Motor neuron (in vitro differentiated cells): ENCODE results near the gene TTLL11. TPM values are rescaled to one million over a fixed set of nuclear protein-coding genes. Genes with fewer than 3 reads are reported as not detected.

ENCODE experiments used
- ATAC-seq, 8 experiments: fragments of 200-7000 bp; cut with Tn5 transposase; replicated peaks in 6 of 8; 2 replicates each; pipeline ENCODE4 v1.8.0; 2021; ENCODE audit warnings: mild to moderate bottlenecking in 8 of 8, moderate library complexity in 8 of 8
- H3K27ac ChIP-seq, 2 donors: fragments of 250-450 bp; sonication (Bioruptor Pico); 2 replicates each; pipeline ENCODE4 v1.9.0; 2021; ENCODE audit warnings: antibody characterized with exemption in 2 of 2, mild to moderate bottlenecking in 2 of 2, moderate library complexity in 1 of 2
- H3K4me1 ChIP-seq, 2 donors: fragments of 250-450 bp; sonication (Bioruptor Pico); replicated peaks in 1 of 2; 2 replicates each; pipeline ENCODE4 v1.6.1; 2021; ENCODE audit warnings: antibody characterized with exemption in 2 of 2, mild to moderate bottlenecking in 2 of 2, moderate library complexity in 1 of 2
- H3K4me3 ChIP-seq, 5 donors: fragments of 250-450 bp; sonication (Bioruptor Pico); 2 replicates each; pipeline ENCODE4 v1.9.0; 2021; ENCODE audit warnings: antibody characterized with exemption in 5 of 5, mild to moderate bottlenecking in 5 of 5, moderate library complexity in 4 of 5
- WGBS, 10 experiments: fragments of 450-650 bp; shearing (Covaris generic); methylation state at CpG; one replicate each; pipeline ENCODE4 v1.0.0; 2022; 5-methylcytosine and 5-hydroxymethylcytosine counted together
- in situ Hi-C, 9 experiments: fragments of 400-800 bp; cut with MboI; loops; one replicate each; pipeline ENCODE4 v1.15.0; 2021; ENCODE audit warnings: low sequenced_read_pairs in 9 of 9, low pct_unique_long_range_greater_than_20kb in 2 of 9; ENCODE audit not compliant: unreplicated experiment in 9 of 9
- total RNA-seq, 8 experiments: library from RNA; unstranded; fragments of 300-600 nt; gene quantifications; 2 replicates each; pipeline versions ENCODE4 v1.2.3 to v1.2.4, GENCODE V29; 2022

The TTLL11 gene
- total RNA-seq, 8 experiments from 2014 or later = 5.7 to 16.9 (median 11.2) TPM

- Histone ChIP-seq H3K4me3 (no peak overlapping the region), H3K27ac (no peak overlapping the region), H3K4me1 (peaks cover 7 to 10% of the 10 kb centered on the region in 2 donors)
- in situ Hi-C loops = loop anchor here in 6 of 9 experiments (10.0 to 25.0 kb wide), 5 partner anchors 259 to 459 kb away; no protein-coding TSS in a partner anchor
- no peak for ATAC-seq
- WGBS, 10 experiments = 84 to 100% (median 96%) methylated on average over 1 to 4 of the region's 4 CpGs; no CpG with 5 or more reads in 2 of the 10 experiments
These were observed 96.3 kb downstream of the TTLL11 start for GRCh38 chr9:121996783-121997182.

DNA sequence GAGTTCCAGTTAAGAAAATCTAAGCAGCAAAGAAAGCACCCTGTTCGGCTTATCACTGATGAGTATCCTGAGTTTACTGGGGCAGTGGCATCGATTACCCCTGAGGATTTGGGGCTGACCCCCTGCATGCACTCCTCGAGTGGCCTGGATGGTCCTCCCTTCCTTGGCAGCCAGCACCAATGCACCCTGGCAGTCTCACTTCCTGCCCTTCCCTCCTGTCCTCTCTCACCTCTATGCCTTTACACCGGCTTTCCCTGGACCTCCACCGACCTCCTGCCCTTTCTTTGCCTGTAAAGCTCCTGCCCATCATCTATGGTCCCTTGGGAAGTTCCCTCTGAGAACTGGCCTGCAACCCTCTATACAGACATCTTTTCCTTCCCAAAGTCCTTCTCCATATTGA lies 97.1 kb downstream of the TTLL11 start:
- Histone ChIP-seq H3K27ac (no peak overlapping the region), H3K4me3 (no peak overlapping the region), H3K4me1 (peaks cover 10 to 13% of the 10 kb centered on the region in 2 donors)
- no peak for ATAC-seq
- WGBS, 10 experiments = 80 to 92% (median 88%) methylated on average over 1 to 2 of the region's 5 CpGs; no CpG with 5 or more reads in 5 of the 10 experiments
- in situ Hi-C loops = loop anchor here in 6 of 9 experiments (10.0 to 25.0 kb wide), 5 partner anchors 259 to 459 kb away; no protein-coding TSS in a partner anchor

GRCh38 chr9:121992571-121993212 lies 100.4 kb downstream of the TTLL11 start:
- WGBS, 10 experiments = 0 to 42% (median 14%) methylated on average over 2 to 7 of the region's 8 CpGs
- no peak overlapping the region for H3K27ac ChIP-seq
- peak; percentile 83 to 95 (median 90) for ATAC-seq
- no peak overlapping the region for H3K4me3 ChIP-seq
- peaks cover 16 to 17% of the 10 kb centered on the region in 2 donors for H3K4me1 ChIP-seq
- in situ Hi-C loops = loop anchor here in 6 of 9 experiments (10.0 to 25.0 kb wide), 5 partner anchors 255 to 455 kb away; no protein-coding TSS in a partner anchor

DNA sequence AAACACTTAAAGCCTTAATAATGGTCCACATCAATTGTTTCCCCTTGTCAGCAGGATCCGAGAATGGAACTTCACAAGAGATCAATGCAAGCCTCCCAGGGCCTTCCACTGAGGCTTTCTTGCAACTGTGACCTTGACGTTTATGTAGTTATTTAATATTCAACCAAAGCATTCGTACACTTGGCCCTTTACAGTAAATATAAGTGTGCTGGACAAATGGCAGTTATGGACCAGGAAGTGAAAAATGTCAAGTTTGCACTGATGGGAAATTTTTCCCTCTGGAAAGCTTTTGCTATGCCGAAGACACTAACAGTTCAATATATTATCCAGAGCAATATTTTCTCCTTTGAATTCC lies 101.8 kb downstream of the TTLL11 start:
- Histone ChIP-seq H3K4me1 (peaks cover 16 to 17% of the 10 kb centered on the region in 2 donors), H3K4me3 (no peak overlapping the region), H3K27ac (no peak overlapping the region)
- 36 to 100% (median 72%) methylated on average over 1 to 4 of the region's 4 CpGs; no CpG with 5 or more reads in 1 of the 10 experiments for WGBS, 10 experiments
- ATAC-seq = no peak
- in situ Hi-C loops = loop anchor here in 6 of 9 experiments (10.0 to 25.0 kb wide), 5 partner anchors 254 to 454 kb away; no protein-coding TSS in a partner anchor

DNA sequence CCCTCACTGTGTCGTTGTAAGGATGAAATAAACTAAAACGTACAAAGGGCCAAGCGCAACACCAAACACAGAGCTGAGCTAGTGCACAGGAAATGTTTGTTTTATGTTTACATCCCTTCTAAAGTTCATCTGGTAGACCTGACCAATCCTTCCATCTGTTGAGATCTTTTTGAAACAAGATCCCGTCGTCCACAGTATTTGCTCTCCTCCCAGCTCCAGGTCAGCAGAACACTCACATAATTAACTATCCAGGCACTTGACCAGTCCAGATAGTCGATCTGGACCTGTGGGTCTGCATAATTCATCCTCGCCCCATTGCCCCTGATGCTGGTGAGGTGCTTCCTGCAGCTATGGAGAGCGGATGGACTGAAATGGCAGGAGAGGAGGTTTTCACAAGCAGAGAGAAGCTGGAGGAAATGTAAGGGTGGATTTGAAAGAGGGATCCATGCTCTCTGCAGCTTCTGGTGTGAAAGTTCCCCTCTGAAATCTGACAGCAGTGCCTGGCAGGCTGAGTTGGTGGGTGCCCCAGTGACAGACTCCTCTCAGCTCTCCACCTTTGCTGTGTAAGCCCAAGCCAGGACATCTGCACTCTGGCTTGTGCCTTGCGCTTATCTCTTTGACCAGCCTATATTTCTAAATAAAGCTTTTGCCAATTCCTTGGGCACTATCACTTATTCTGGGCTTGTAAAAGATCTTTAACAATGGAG lies 102.4 kb downstream of the TTLL11 start:
- in situ Hi-C loops = loop anchor here in 6 of 9 experiments (10.0 to 25.0 kb wide), 5 partner anchors 253 to 453 kb away; no protein-coding TSS in a partner anchor
- peak in 1 of 8 experiments; percentile 31 for ATAC-seq
- Histone ChIP-seq H3K27ac (no peak overlapping the region), H3K4me3 (no peak overlapping the region), H3K4me1 (peaks cover 16 to 17% of the 10 kb centered on the region in 2 donors)
- 50 to 100% (median 86%) methylated on average over 1 to 8 of the region's 9 CpGs; no CpG with 5 or more reads in 1 of the 10 experiments for WGBS, 10 experiments

- WGBS, 10 experiments = 49 to 100% (median 80%) methylated on average over 1 to 6 of the region's 13 CpGs; no CpG with 5 or more reads in 4 of the 10 experiments
- H3K27ac ChIP-seq = no peak overlapping the region
- peak in 1 of 8 experiments; percentile 27 for ATAC-seq
- peaks cover 16 to 17% of the 10 kb centered on the region in 2 donors for H3K4me1 ChIP-seq
- H3K4me3 ChIP-seq = no peak overlapping the region
- in situ Hi-C loops = loop anchor here in 6 of 9 experiments (10.0 to 25.0 kb wide), 5 partner anchors 252 to 452 kb away; no protein-coding TSS in a partner anchor
These were observed 104.1 kb downstream of the TTLL11 start for GRCh38 chr9:121989010-121989409.

GRCh38 chr9:121987314-121987713 lies 105.8 kb downstream of the TTLL11 start:
- ATAC-seq = no peak
- Histone ChIP-seq H3K27ac (no peak overlapping the region), H3K4me3 (no peak overlapping the region), H3K4me1 (peaks cover 8 to 9% of the 10 kb centered on the region in 2 donors)
- in situ Hi-C loops = loop anchor here in 6 of 9 experiments (10.0 to 25.0 kb wide), 5 partner anchors 250 to 450 kb away; no protein-coding TSS in a partner anchor
- 50 to 94% (median 87%) methylated on average over 1 to 6 of the region's 7 CpGs; no CpG with 5 or more reads in 4 of the 10 experiments for WGBS, 10 experiments

GRCh38 chr9:121985792-121986494 lies 107.2 kb downstream of the TTLL11 start:
- H3K27ac ChIP-seq = no peak overlapping the region
- peak in 1 of 8 experiments; percentile 51 for ATAC-seq
- WGBS, 10 experiments = 41 to 100% (median 80%) methylated on average over 4 to 9 of the region's 14 CpGs; no CpG with 5 or more reads in 2 of the 10 experiments
- in situ Hi-C loops = loop anchor here in 6 of 9 experiments (10.0 to 25.0 kb wide), 5 partner anchors 249 to 449 kb away; no protein-coding TSS in a partner anchor
- H3K4me1 ChIP-seq = peaks cover 3 to 5% of the 10 kb centered on the region in 2 donors
- H3K4me3 ChIP-seq = no peak overlapping the region

GRCh38 chr9:121984726-121985402 lies 108.2 kb downstream of the TTLL11 start:
- Histone ChIP-seq H3K4me1 (no peaks in the 10 kb centered on the region), H3K27ac (no peak overlapping the region), H3K4me3 (no peak overlapping the region)
- WGBS, 10 experiments = 14 to 100% (median 71%) methylated on average over 1 to 5 of the region's 7 CpGs; no CpG with 5 or more reads in 2 of the 10 experiments
- ATAC-seq = peak in 5 of 8 experiments; percentile 19 to 91 (median 72)
- in situ Hi-C loops = loop anchor here in 6 of 9 experiments (10.0 to 25.0 kb wide), 5 partner anchors 248 to 448 kb away; no protein-coding TSS in a partner anchor

- 67 to 100% (median 100%) methylated on average over 1 to 2 of the region's 2 CpGs; no CpG with 5 or more reads in 3 of the 10 experiments for WGBS, 10 experiments
- no peak for ATAC-seq
- H3K4me3 ChIP-seq = no peak overlapping the region
- H3K27ac ChIP-seq = no peak overlapping the region
- in situ Hi-C loops = loop anchor here in 6 of 9 experiments (10.0 to 25.0 kb wide), 5 partner anchors 246 to 446 kb away; no protein-coding TSS in a partner anchor
- H3K4me1 ChIP-seq = no peaks in the 10 kb centered on the region
These were observed 109.4 kb downstream of the TTLL11 start for GRCh38 chr9:121983736-121984135.

DNA sequence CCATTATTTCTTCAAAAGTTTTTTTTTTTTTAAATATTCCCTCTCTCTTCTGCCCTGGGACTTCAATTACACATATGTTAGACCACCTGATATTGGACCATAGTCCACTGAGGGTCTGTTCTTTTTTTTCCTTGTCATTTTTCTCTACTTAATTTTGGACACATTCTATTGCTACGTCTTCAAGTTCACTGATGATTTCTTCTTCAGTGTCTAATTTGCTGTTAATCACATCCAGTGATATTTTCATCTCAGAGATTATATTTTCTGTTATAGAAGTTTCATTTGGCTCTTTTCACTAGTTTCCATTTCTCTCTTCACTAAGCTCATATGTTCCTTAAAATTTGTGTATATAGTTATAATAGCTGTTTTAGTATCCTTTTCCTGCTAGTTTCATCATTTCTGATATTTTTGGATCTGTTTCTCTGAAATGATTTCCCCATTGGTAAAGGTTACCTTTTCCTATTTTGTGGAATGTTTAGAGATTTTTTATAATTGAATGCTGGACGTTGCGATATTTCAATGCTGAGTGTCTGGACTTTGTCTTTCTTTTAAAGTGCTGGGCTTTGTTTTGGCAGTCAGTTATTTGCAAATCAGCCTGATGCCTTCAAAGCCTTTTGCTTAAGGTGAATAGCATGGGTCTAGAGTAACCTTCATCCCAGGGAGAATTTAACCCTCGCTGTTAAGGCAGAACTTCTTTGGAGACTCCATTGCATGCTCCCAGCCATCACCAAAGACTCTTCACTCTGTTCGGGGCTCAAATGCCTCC lies 111.8 kb downstream of the TTLL11 start:
- in situ Hi-C loops = loop anchor here in 6 of 9 experiments (10.0 to 25.0 kb wide), 5 partner anchors 244 to 444 kb away; no protein-coding TSS in a partner anchor
- 83 to 100% (median 94%) methylated on average over 3 to 5 of the region's 5 CpGs; no CpG with 5 or more reads in 1 of the 10 experiments for WGBS, 10 experiments
- H3K4me1 ChIP-seq = peaks cover 2 to 11% of the 10 kb centered on the region in 2 donors
- no peak overlapping the region for H3K27ac ChIP-seq
- ATAC-seq = no peak
- H3K4me3 ChIP-seq = no peak overlapping the region
